Kidney capillary endothelial cell (primary cell): Measurements from ENCODE around the gene UBL4B.

ENCODE experiments used
- DNase-seq: peaks from one replicate; pipeline ENCODE4 v3.0.0-alpha.2; 2018; ENCODE audit warnings: low spot score

Gene UBL4B

GRCh38 chr1:110085671-110086070 lies 26.6 kb upstream of the UBL4B start:
- DNase-seq, result no peak

- no peak for DNase-seq
These were observed 25.3 kb upstream of the UBL4B start for GRCh38 chr1:110086961-110087360.

- peak; percentile 54 for DNase-seq
These were observed 24.2 kb upstream of the UBL4B start for GRCh38 chr1:110087812-110088738.

- no peak for DNase-seq
These were observed 23.4 kb upstream of the UBL4B start for GRCh38 chr1:110088739-110089316.

- no peak for DNase-seq
These were observed 22.5 kb upstream of the UBL4B start for GRCh38 chr1:110089561-110090275.

- DNase-seq, result no peak
These were observed 20.9 kb upstream of the UBL4B start for GRCh38 chr1:110091381-110091780.

GRCh38 chr1:110091791-110092190 lies 20.5 kb upstream of the UBL4B start:
- no peak for DNase-seq

- DNase-seq, result no peak
These were observed 19.3 kb upstream of the UBL4B start for GRCh38 chr1:110092991-110093390.

- DNase-seq, result no peak
These were observed 17.1 kb upstream of the UBL4B start for GRCh38 chr1:110094931-110095654.

- no peak for DNase-seq
These were observed 14.6 kb upstream of the UBL4B start for GRCh38 chr1:110097507-110098221.

- DNase-seq, result no peak
These were observed 13.8 kb upstream of the UBL4B start for GRCh38 chr1:110098222-110099026.

GRCh38 chr1:110100335-110100734 lies 11.9 kb upstream of the UBL4B start:
- no peak for DNase-seq

- DNase-seq, result peak; percentile 56
These were observed 10.2 kb upstream of the UBL4B start for GRCh38 chr1:110102081-110102480.

GRCh38 chr1:110106013-110106941 lies 6.0 kb upstream of the UBL4B start:
- peak; percentile 68 for DNase-seq

GRCh38 chr1:110107867-110108469 lies 4.3 kb upstream of the UBL4B start:
- DNase-seq, result no peak

- DNase-seq, result no peak
These were observed 1.2 kb upstream of the UBL4B start for GRCh38 chr1:110111081-110111480.

- DNase-seq, result no peak
These were observed 413 bp downstream of the UBL4B start for GRCh38 chr1:110112656-110113055.

GRCh38 chr1:110113551-110113950 lies 1.3 kb downstream of the UBL4B start:
- DNase-seq, result no peak

GRCh38 chr1:110114173-110114572 lies 1.9 kb downstream of the UBL4B start:
- no peak for DNase-seq
